ENCODE data around the gene AZI2.

DNA sequence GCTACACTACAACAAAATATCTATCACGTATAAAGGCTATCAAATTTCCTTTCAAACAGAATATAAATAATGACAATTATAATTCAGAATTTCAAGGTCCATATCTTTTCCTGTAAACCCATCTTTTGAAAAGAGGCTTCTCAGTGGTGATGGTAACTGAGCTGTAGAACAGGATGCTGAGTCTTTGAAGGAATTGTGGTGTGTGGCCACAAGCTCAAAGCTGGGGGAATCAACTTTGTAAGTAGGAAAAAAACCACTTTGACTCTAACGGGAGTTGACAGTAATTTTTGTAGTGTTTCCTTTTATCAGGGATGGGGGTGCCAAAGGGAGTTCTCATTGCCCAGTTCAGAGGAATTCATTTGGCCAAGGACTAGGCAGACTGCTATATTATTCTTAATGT lies 13.4 kb downstream of the AZI2 start:
- TF ChIP-seq, protein P1, sequence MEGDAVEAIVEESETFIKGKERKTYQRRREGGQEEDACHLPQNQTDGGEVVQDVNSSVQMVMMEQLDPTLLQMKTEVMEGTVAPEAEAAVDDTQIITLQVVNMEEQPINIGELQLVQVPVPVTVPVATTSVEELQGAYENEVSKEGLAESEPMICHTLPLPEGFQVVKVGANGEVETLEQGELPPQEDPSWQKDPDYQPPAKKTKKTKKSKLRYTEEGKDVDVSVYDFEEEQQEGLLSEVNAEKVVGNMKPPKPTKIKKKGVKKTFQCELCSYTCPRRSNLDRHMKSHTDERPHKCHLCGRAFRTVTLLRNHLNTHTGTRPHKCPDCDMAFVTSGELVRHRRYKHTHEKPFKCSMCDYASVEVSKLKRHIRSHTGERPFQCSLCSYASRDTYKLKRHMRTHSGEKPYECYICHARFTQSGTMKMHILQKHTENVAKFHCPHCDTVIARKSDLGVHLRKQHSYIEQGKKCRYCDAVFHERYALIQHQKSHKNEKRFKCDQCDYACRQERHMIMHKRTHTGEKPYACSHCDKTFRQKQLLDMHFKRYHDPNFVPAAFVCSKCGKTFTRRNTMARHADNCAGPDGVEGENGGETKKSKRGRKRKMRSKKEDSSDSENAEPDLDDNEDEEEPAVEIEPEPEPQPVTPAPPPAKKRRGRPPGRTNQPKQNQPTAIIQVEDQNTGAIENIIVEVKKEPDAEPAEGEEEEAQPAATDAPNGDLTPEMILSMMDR (IDR thresholded peaks at IDR 0.05): no peak
- TF ChIP-seq, protein P2, sequence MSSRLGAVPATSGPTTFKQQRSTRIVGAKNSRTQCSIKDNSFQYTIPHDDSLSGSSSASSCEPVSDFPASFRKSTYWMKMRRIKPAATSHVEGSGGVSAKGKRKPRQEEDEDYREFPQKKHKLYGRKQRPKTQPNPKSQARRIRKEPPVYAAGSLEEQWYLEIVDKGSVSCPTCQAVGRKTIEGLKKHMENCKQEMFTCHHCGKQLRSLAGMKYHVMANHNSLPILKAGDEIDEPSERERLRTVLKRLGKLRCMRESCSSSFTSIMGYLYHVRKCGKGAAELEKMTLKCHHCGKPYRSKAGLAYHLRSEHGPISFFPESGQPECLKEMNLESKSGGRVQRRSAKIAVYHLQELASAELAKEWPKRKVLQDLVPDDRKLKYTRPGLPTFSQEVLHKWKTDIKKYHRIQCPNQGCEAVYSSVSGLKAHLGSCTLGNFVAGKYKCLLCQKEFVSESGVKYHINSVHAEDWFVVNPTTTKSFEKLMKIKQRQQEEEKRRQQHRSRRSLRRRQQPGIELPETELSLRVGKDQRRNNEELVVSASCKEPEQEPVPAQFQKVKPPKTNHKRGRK (CRISPR knock-in tag; IDR thresholded peaks at IDR 0.05; ENCODE audit: borderline replicate concordance): no peak
- TF ChIP-seq MXD4 (CRISPR knock-in tag; IDR thresholded peaks at IDR 0.05; ENCODE audit: borderline replicate concordance) (no peak), ZNF232 (CRISPR knock-in tag; IDR thresholded peaks at IDR 0.05) (no peak), CBFB (CRISPR knock-in tag; IDR thresholded peaks at IDR 0.05; ENCODE audit: low read depth) (no peak)
- TF ChIP-seq, protein P3, sequence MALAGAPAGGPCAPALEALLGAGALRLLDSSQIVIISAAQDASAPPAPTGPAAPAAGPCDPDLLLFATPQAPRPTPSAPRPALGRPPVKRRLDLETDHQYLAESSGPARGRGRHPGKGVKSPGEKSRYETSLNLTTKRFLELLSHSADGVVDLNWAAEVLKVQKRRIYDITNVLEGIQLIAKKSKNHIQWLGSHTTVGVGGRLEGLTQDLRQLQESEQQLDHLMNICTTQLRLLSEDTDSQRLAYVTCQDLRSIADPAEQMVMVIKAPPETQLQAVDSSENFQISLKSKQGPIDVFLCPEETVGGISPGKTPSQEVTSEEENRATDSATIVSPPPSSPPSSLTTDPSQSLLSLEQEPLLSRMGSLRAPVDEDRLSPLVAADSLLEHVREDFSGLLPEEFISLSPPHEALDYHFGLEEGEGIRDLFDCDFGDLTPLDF (CRISPR knock-in tag; IDR thresholded peaks at IDR 0.05): no peak
- TF ChIP-seq, protein P4, sequence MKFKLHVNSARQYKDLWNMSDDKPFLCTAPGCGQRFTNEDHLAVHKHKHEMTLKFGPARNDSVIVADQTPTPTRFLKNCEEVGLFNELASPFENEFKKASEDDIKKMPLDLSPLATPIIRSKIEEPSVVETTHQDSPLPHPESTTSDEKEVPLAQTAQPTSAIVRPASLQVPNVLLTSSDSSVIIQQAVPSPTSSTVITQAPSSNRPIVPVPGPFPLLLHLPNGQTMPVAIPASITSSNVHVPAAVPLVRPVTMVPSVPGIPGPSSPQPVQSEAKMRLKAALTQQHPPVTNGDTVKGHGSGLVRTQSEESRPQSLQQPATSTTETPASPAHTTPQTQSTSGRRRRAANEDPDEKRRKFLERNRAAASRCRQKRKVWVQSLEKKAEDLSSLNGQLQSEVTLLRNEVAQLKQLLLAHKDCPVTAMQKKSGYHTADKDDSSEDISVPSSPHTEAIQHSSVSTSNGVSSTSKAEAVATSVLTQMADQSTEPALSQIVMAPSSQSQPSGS (CRISPR knock-in tag; IDR thresholded peaks at IDR 0.05; ENCODE audit: borderline replicate concordance, low read depth): no peak
